Calu3 (cell line): ENCODE measurements around the gene MYH4. TPM values are rescaled to one million over a fixed set of nuclear protein-coding genes. Genes with fewer than 3 reads are reported as not detected.

Source experiments
- BruUV-seq: library from RNA; stranded (reverse); fragments of 400-500 nt; replicated peaks from 2 replicates; lab custom pipeline; 2021; lab: Mats Ljungman, UMichigan
- CTCF ChIA-PET: fragments of 300-600 bp; sonication (Branson Sonifier 250); formaldehyde crosslinking; loops from one replicate; lab custom pipeline; 2022; ENCODE audit warnings: antibody characterized with exemption; lab: Charles Lee
- DNase-seq: peaks from one replicate; pipeline ENCODE4 v3.0.0; 2022
- H3K27ac Mint-ChIP-seq: one replicate; pipeline ENCODE4 v1.8.0; 2022; ENCODE audit warnings: mixed read lengths; ENCODE audit not compliant: unreplicated experiment
- H3K27me3 Mint-ChIP-seq: one replicate; pipeline ENCODE4 v1.8.0; 2022; ENCODE audit warnings: mixed read lengths; ENCODE audit not compliant: unreplicated experiment
- H3K36me3 Mint-ChIP-seq: one replicate; pipeline ENCODE4 v1.8.0; 2022; ENCODE audit warnings: mild to moderate bottlenecking, moderate library complexity, mixed read lengths; ENCODE audit not compliant: insufficient read depth, unreplicated experiment
- H3K4me1 Mint-ChIP-seq: one replicate; pipeline ENCODE4 v1.8.0; 2022; ENCODE audit warnings: mild to moderate bottlenecking, low read depth, mixed read lengths; ENCODE audit not compliant: unreplicated experiment
- H3K4me3 Mint-ChIP-seq: one replicate; pipeline ENCODE4 v1.8.0; 2022; ENCODE audit warnings: mild to moderate bottlenecking, low read depth, moderate library complexity, mixed read lengths; ENCODE audit not compliant: unreplicated experiment
- H3K9me3 Mint-ChIP-seq: one replicate; pipeline ENCODE4 v1.8.0; 2022; ENCODE audit warnings: low read depth, mixed read lengths; ENCODE audit not compliant: unreplicated experiment
- CTCF ChIP-seq: fragments of 200-600 bp; IDR thresholded peaks from one replicate; pipeline ENCODE4 v1.8.0; 2022; ENCODE audit warnings: antibody characterized with exemption; ENCODE audit not compliant: unreplicated experiment
- intact Hi-C: fragments of 100-400 bp; cut with micrococcal nuclease; formaldehyde crosslinking; loops from one replicate; pipeline ENCODE4 v1.10.0; 2022; ENCODE audit not compliant: unreplicated experiment
- total RNA-seq: library from RNA; stranded (reverse); gene quantifications from 2 replicates; pipeline ENCODE4 v1.2.3, GENCODE V29; 2022

The MYH4 gene
- total RNA-seq, 1 experiment from 2014 or later: not detected

DNA sequence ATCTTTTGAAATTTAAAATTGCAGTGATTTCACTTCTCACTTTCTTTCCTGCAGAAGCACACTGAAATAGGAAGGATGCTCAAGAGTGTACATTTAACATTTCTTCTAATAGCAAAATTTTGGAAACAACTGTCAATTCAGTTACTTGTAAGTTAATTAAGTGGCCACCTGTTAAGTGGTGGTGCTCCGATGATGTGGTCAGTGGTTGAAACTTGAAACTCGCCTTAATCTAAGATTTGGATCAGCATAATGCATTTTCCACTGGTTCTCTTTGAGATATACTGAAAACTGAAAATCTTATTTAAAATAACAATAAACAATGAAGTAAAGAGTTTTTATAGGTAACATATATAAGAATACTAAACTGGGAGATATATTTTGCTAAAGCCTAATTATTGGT lies 40.6 kb downstream of the MYH4 start:
- BruUV-seq: no TSS peak
- no peak for DNase-seq
- Mint-ChIP-seq H3K27ac (no peak overlapping the region), H3K9me3 (peaks cover 8% of the 10 kb centered on the region), H3K27me3 (no peaks in the 10 kb centered on the region), H3K4me3 (no peak overlapping the region), H3K4me1 (no peaks in the 10 kb centered on the region), H3K36me3 (no peaks in the 10 kb centered on the region)
- intact Hi-C loops: no loop called here
- CTCF ChIA-PET: no interaction called here
- TF ChIP-seq CTCF: no peak

- no peaks in the 10 kb centered on the region for H3K27me3 Mint-ChIP-seq
- CTCF ChIA-PET: no interaction called here
- no TSS peak for BruUV-seq
- no peaks in the 10 kb centered on the region for H3K36me3 Mint-ChIP-seq
- TF ChIP-seq CTCF: no peak
- peaks cover 3% of the 10 kb centered on the region for H3K9me3 Mint-ChIP-seq
- intact Hi-C loops: no loop called here
- DNase-seq: no peak
- no peak within 1 kb of the TSS for H3K27ac Mint-ChIP-seq
- H3K4me3 Mint-ChIP-seq: no peak within 1 kb of the TSS
- H3K4me1 Mint-ChIP-seq: no peaks in the 10 kb centered on the region
Measured at GRCh38 chr17:10421900-10422542, 47.3 kb downstream of the MYH4 start, which contains the start of gene MYH8. MYH8 (minus strand) TSS chr17:10421950; CDS start chr17:10420227, 1,723 bp downstream.

GRCh38 chr17:10421211-10421610 lies 48.1 kb downstream of the MYH4 start:
- BruUV-seq: no TSS peak
- no peak for DNase-seq
- Mint-ChIP-seq H3K27me3 (no peaks in the 10 kb centered on the region), H3K4me1 (no peaks in the 10 kb centered on the region), H3K27ac (no peak overlapping the region), H3K4me3 (no peak overlapping the region), H3K9me3 (peaks cover 3% of the 10 kb centered on the region), H3K36me3 (no peaks in the 10 kb centered on the region)
- TF ChIP-seq CTCF: no peak
- CTCF ChIA-PET: no interaction called here
- intact Hi-C loops: no loop called here

DNA sequence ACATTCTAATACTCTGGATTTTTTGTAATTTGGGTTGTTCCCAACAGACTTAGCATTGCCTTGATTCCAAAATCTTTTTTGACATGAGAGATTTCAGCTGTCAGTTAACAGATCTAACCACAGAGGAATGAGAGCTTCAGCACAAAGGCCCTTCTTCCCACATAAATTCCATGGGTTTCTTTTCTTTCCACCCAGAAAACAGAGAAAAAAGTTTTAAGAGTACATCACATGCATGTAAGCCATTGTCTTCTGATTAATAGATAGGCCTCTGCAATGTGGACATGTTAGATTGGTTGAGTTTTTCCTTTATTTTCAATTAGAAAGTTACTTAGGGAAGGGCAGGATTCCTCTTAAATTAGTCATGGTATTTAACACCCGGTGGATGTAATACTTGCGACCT lies 48.5 kb downstream of the MYH4 start:
- Mint-ChIP-seq H3K4me1 (no peaks in the 10 kb centered on the region), H3K4me3 (no peak overlapping the region), H3K9me3 (peaks cover 5% of the 10 kb centered on the region), H3K27me3 (no peaks in the 10 kb centered on the region), H3K27ac (no peak overlapping the region), H3K36me3 (no peaks in the 10 kb centered on the region)
- TF ChIP-seq CTCF: no peak
- intact Hi-C loops: no loop called here
- DNase-seq: no peak
- no TSS peak for BruUV-seq
- CTCF ChIA-PET: no interaction called here
